ENCODE measurements around the gene CDH13.

GRCh38 chr16:83059237-83059636 is 432.5 kb downstream of the CDH13 start:
- no peak for TF ChIP-seq CHD2 (IDR thresholded peaks at IDR 0.05; ENCODE audit: low read length)
- no peak for TF ChIP-seq GTF2F1 (IDR thresholded peaks at IDR 0.05; ENCODE audit: borderline replicate concordance, low read depth, low read length)
